ENCODE data around the gene ST7.
"Not testable (repeated sequence)": the region's sequence is repeated elsewhere in the genome, so short reads cannot be mapped to it uniquely, and the experiment has no call there.

Gene ST7

DNA sequence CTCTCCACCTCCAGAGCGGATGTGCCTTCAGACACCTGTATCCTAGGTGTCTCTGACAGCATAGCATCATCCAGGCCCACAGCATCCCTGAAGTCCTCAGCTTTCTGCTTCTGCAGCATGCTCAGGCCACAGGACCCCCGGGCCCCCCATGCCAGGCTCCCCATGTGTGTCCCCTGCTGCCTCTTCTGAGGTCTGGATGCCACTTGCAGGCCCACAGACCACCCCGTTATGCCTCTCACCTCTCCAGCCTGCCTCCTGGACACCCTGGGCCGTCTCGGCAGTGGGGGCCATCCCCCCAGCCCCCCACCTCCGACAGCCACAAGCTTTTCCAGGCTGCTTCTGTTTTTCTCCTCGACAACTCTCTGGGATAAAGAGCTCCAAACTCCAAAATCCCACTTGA, 285.2 kb downstream of the ST7 start:
- TF ChIP-seq ZNF274 (IDR thresholded peaks at IDR 0.05; ENCODE audit: low read depth, low read length) (no peak), YY1 (IDR thresholded peaks at IDR 0.05; ENCODE audit: insufficient read depth, insufficient read length) (no peak), SUZ12 (IDR thresholded peaks at IDR 0.05; ENCODE audit: extremely low read depth, insufficient read depth, insufficient read length) (no peak)
- no peaks in the 10 kb centered on the region for H3K27me3 ChIP-seq (ENCODE audit: insufficient read depth, insufficient read length)
- H3K9ac ChIP-seq (ENCODE audit: insufficient read length, low read depth): no peak overlapping the region
- no peaks in the 10 kb centered on the region for H3K36me3 ChIP-seq (ENCODE audit: insufficient read depth, insufficient read length, low read length)
- no peaks in the 10 kb centered on the region for H3K4me1 ChIP-seq (ENCODE audit: insufficient read depth, insufficient read length)
- no peaks in the 10 kb centered on the region for H3K9me3 ChIP-seq (ENCODE audit: insufficient read depth, low read length)
- no peak overlapping the region for H3K4me3 ChIP-seq (ENCODE audit: insufficient read length, low read depth)
- DNase-seq (ENCODE audit: low read depth, low spot score): no peak

DNA sequence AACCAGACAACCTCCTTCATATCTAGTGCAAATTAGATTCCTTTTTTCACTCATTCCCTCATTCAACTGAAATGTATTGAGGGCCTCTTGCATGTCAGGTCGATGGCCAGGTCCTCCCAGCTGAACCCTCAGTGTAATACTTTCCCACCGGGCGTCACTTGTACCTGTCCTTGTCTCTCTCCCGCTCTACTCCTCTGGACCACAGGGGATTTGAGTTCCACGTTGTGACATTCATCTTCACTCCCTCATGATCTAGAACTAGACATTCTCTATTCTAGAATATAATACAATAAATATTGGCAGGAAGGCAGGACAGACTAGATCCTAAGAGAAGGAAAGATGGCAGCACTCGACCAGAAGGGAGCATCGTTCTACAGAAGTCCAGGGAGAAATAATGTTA, 285.6 kb downstream of the ST7 start:
- no peak overlapping the region for H3K9ac ChIP-seq (ENCODE audit: insufficient read length, low read depth)
- H3K9me3 ChIP-seq (ENCODE audit: insufficient read depth, low read length): no peaks in the 10 kb centered on the region
- H3K36me3 ChIP-seq (ENCODE audit: insufficient read depth, insufficient read length, low read length): no peaks in the 10 kb centered on the region
- no peak overlapping the region for H3K4me3 ChIP-seq (ENCODE audit: insufficient read length, low read depth)
- H3K4me1 ChIP-seq (ENCODE audit: insufficient read depth, insufficient read length): no peaks in the 10 kb centered on the region
- DNase-seq (ENCODE audit: low read depth, low spot score): no peak
- H3K27me3 ChIP-seq (ENCODE audit: insufficient read depth, insufficient read length): no peaks in the 10 kb centered on the region
- TF ChIP-seq SUZ12 (IDR thresholded peaks at IDR 0.05; ENCODE audit: extremely low read depth, insufficient read depth, insufficient read length) (no peak), ZNF274 (IDR thresholded peaks at IDR 0.05; ENCODE audit: low read depth, low read length) (no peak), YY1 (IDR thresholded peaks at IDR 0.05; ENCODE audit: insufficient read depth, insufficient read length) (no peak)

DNA sequence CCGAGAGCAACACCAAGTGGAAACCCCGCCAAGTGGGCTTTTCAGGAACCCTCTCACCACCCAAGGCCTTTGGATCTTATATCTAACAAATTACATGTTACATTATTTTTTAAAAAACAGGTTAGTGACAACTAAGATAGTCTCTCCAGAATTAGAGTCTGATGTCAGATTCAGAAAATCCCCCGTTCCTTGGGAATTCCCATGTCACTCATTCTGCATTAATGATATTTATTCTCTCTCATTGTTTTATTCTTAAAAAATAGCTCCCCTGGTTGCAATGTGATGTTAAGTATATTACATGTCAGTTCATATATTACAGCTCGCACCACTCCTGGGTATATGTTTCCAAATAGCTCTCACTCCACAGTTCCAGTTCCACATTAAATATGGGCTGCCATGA, 287.8 kb downstream of the ST7 start:
- Histone ChIP-seq H3K4me1 (ENCODE audit: insufficient read depth, insufficient read length) (no peaks in the 10 kb centered on the region), H3K9ac (ENCODE audit: insufficient read length, low read depth) (no peak overlapping the region), H3K4me3 (ENCODE audit: insufficient read length, low read depth) (no peak overlapping the region), H3K9me3 (ENCODE audit: insufficient read depth, low read length) (no peaks in the 10 kb centered on the region), H3K36me3 (ENCODE audit: insufficient read depth, insufficient read length, low read length) (no peaks in the 10 kb centered on the region), H3K27me3 (ENCODE audit: insufficient read depth, insufficient read length) (no peaks in the 10 kb centered on the region)
- TF ChIP-seq YY1 (IDR thresholded peaks at IDR 0.05; ENCODE audit: insufficient read depth, insufficient read length): no peak
- TF ChIP-seq ZNF274 (IDR thresholded peaks at IDR 0.05; ENCODE audit: low read depth, low read length): no peak
- no peak for TF ChIP-seq SUZ12 (IDR thresholded peaks at IDR 0.05; ENCODE audit: extremely low read depth, insufficient read depth, insufficient read length)
- DNase-seq (ENCODE audit: low read depth, low spot score): no peak

DNA sequence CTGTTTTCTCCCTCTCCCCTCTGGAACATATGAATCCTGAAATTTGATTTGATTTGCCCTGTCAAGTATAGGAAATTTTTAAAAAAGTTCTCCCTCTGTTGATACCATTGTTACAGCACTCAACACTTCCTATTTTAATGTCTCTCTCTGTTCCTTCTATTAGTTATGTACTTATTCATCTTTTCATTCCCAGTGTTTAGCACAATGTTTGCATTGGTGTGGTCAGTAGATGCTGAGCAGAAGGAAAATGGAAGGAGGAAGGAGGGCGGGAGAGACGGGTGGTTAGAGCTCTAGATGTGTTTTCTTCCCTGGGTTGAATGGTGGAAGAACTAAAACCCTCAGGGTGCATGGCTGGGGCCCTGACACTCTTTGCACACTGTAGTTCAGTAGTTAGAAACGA, 290.1 kb downstream of the ST7 start:
- H3K36me3 ChIP-seq (ENCODE audit: insufficient read depth, insufficient read length, low read length): no peaks in the 10 kb centered on the region
- DNase-seq (ENCODE audit: low read depth, low spot score): no peak
- no peaks in the 10 kb centered on the region for H3K4me1 ChIP-seq (ENCODE audit: insufficient read depth, insufficient read length)
- H3K9me3 ChIP-seq (ENCODE audit: insufficient read depth, low read length): no peaks in the 10 kb centered on the region
- H3K27me3 ChIP-seq (ENCODE audit: insufficient read depth, insufficient read length): no peaks in the 10 kb centered on the region
- no peak for TF ChIP-seq YY1 (IDR thresholded peaks at IDR 0.05; ENCODE audit: insufficient read depth, insufficient read length)
- no peak for TF ChIP-seq SUZ12 (IDR thresholded peaks at IDR 0.05; ENCODE audit: extremely low read depth, insufficient read depth, insufficient read length)
- TF ChIP-seq ZNF274 (IDR thresholded peaks at IDR 0.05; ENCODE audit: low read depth, low read length): no peak
- no peak overlapping the region for H3K9ac ChIP-seq (ENCODE audit: insufficient read length, low read depth)
- H3K4me3 ChIP-seq (ENCODE audit: insufficient read length, low read depth): no peak overlapping the region

DNA sequence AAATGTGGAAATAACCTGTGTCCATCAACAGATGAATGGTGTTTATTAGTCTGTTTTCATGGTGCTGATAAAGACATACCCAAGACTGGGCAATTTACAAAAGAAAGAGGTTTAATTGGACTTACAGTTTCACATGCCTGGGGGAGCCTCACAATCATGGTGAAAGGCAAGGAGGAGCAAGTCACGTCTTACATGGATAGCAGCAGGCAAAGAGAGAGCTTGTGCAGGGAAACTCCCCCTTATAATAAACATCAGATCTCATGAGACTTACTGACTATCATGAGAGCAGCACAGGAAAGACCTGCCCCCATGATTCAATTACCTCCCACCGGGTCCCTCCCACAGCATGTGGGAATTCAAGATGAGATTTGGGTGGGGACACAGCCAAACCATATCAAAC, 292.4 kb downstream of the ST7 start:
- H3K4me3 ChIP-seq (ENCODE audit: insufficient read length, low read depth); H3K36me3 ChIP-seq (ENCODE audit: insufficient read depth, insufficient read length, low read length); H3K27me3 ChIP-seq (ENCODE audit: insufficient read depth, insufficient read length); H3K9me3 ChIP-seq (ENCODE audit: insufficient read depth, low read length); H3K4me1 ChIP-seq (ENCODE audit: insufficient read depth, insufficient read length); DNase-seq (ENCODE audit: low read depth, low spot score); H3K9ac ChIP-seq (ENCODE audit: insufficient read length, low read depth): not testable (repeated sequence)

DNA sequence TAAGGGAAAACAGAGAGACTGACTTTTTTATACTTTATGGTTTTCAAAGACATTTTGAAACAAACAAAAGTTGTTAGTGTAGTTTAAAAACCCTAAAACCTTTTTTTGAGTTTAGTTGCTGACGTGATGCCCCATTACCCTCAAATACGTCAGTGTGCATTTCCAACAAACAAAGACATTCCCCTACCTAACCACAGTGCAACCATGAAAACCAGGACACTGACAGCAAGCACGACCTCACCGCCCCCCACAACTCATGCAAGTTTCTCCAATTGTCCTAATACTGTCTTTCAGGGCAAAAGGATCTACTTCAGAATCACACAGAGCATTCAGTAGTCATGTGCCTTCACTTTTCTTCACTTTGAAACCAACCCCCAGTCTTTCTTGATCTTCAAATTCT, 294.5 kb downstream of the ST7 start:
- no peaks in the 10 kb centered on the region for H3K9me3 ChIP-seq (ENCODE audit: insufficient read depth, low read length)

DNA sequence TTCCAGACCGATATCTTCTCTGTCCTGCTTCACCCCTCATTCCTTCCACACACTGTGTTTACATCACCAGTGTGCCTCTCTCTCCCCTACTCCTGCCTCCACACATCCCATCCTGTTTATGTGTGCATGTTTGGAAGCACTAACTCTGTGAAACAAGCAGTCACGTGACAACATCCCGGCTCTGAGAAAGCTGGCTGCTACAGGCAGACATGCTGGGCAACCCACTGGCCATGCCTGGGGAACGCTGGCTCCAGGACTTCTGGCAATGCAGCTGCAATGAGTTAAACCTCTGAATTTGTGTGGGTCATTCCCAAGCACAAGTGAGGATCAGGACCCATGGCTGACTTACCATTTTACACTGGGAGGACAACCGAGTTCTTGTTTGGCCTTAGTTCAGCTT, 295.5 kb downstream of the ST7 start:
- no peak for DNase-seq (ENCODE audit: low read depth, low spot score)

More for the DNA sequence above, 294.5 kb downstream of the ST7 start:
- Histone ChIP-seq H3K4me1 (ENCODE audit: insufficient read depth, insufficient read length) (no peaks in the 10 kb centered on the region), H3K9ac (ENCODE audit: insufficient read length, low read depth) (no peak overlapping the region), H3K36me3 (ENCODE audit: insufficient read depth, insufficient read length, low read length) (no peaks in the 10 kb centered on the region), H3K4me3 (ENCODE audit: insufficient read length, low read depth) (no peak overlapping the region), H3K27me3 (ENCODE audit: insufficient read depth, insufficient read length) (no peaks in the 10 kb centered on the region)
- DNase-seq (ENCODE audit: low read depth, low spot score): no peak
- TF ChIP-seq ZNF274 (IDR thresholded peaks at IDR 0.05; ENCODE audit: low read depth, low read length) (no peak), SUZ12 (IDR thresholded peaks at IDR 0.05; ENCODE audit: extremely low read depth, insufficient read depth, insufficient read length) (no peak), YY1 (IDR thresholded peaks at IDR 0.05; ENCODE audit: insufficient read depth, insufficient read length) (no peak)

DNA sequence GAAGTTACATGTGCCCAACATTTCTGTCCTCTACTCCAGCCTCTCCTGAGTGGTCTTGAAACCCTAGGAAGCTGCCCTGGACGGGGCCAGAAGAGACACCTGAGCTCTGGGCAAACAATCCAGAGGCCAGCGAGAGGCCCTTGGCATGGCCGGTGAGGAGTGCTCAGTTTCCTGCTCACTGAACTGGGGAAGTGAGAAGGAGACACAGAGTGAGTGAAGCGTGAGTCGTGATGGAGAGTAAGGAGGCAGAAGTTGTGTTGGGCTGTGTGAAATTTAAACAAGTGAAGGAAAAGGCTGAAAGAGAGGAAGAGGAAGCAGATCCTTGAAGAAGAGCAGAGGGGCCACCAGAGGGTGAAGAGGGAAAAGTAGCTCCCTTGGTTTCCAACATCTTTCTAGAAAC, 296.4 kb downstream of the ST7 start:
- Histone ChIP-seq H3K4me3 (ENCODE audit: insufficient read length, low read depth) (no peak overlapping the region), H3K9ac (ENCODE audit: insufficient read length, low read depth) (no peak overlapping the region), H3K9me3 (ENCODE audit: insufficient read depth, low read length) (no peaks in the 10 kb centered on the region), H3K36me3 (ENCODE audit: insufficient read depth, insufficient read length, low read length) (no peaks in the 10 kb centered on the region), H3K27me3 (ENCODE audit: insufficient read depth, insufficient read length) (no peaks in the 10 kb centered on the region), H3K4me1 (ENCODE audit: insufficient read depth, insufficient read length) (no peaks in the 10 kb centered on the region)
- TF ChIP-seq ZNF274 (IDR thresholded peaks at IDR 0.05; ENCODE audit: low read depth, low read length) (no peak), SUZ12 (IDR thresholded peaks at IDR 0.05; ENCODE audit: extremely low read depth, insufficient read depth, insufficient read length) (no peak), YY1 (IDR thresholded peaks at IDR 0.05; ENCODE audit: insufficient read depth, insufficient read length) (no peak)
- no peak for DNase-seq (ENCODE audit: low read depth, low spot score)

More for the DNA sequence above, 295.5 kb downstream of the ST7 start:
- no peak overlapping the region for H3K4me3 ChIP-seq (ENCODE audit: insufficient read length, low read depth)
- H3K9ac ChIP-seq (ENCODE audit: insufficient read length, low read depth): no peak overlapping the region
- no peaks in the 10 kb centered on the region for H3K9me3 ChIP-seq (ENCODE audit: insufficient read depth, low read length)
- H3K4me1 ChIP-seq (ENCODE audit: insufficient read depth, insufficient read length): no peaks in the 10 kb centered on the region
- no peaks in the 10 kb centered on the region for H3K27me3 ChIP-seq (ENCODE audit: insufficient read depth, insufficient read length)
- TF ChIP-seq ZNF274 (IDR thresholded peaks at IDR 0.05; ENCODE audit: low read depth, low read length) (no peak), SUZ12 (IDR thresholded peaks at IDR 0.05; ENCODE audit: extremely low read depth, insufficient read depth, insufficient read length) (no peak), YY1 (IDR thresholded peaks at IDR 0.05; ENCODE audit: insufficient read depth, insufficient read length) (no peak)
- no peaks in the 10 kb centered on the region for H3K36me3 ChIP-seq (ENCODE audit: insufficient read depth, insufficient read length, low read length)
